Osteocyte (in vitro differentiated cells): Measurements from ENCODE around the gene BLOC1S1. TPM values are rescaled to one million over a fixed set of nuclear protein-coding genes. Genes with fewer than 3 reads are reported as not detected.

Experiments
- DNase-seq: peaks from one replicate; pipeline ENCODE4 v3.0.0; 2021; ENCODE audit warnings: mixed read lengths; ENCODE audit not compliant: unreplicated experiment; ENCODE audit errors: extremely low spot score
- H3K27ac Mint-ChIP-seq: one replicate; pipeline ENCODE4 v1.8.0; 2021; ENCODE audit warnings: mild to moderate bottlenecking, mixed read lengths; ENCODE audit not compliant: unreplicated experiment
- H3K27me3 Mint-ChIP-seq: one replicate; pipeline ENCODE4 v1.8.0; 2021; ENCODE audit warnings: mixed read lengths; ENCODE audit not compliant: unreplicated experiment
- H3K36me3 Mint-ChIP-seq: one replicate; pipeline ENCODE4 v1.8.0; 2021; ENCODE audit warnings: mixed read lengths; ENCODE audit not compliant: unreplicated experiment
- H3K4me1 Mint-ChIP-seq: one replicate; pipeline ENCODE4 v1.8.0; 2021; ENCODE audit warnings: mixed read lengths; ENCODE audit not compliant: unreplicated experiment
- H3K4me3 Mint-ChIP-seq: one replicate; pipeline ENCODE4 v1.8.0; 2021; ENCODE audit warnings: mild to moderate bottlenecking, moderate library complexity, mixed read lengths; ENCODE audit not compliant: unreplicated experiment
- H3K9me3 Mint-ChIP-seq: one replicate; pipeline ENCODE4 v1.8.0; 2021; ENCODE audit warnings: mixed read lengths; ENCODE audit not compliant: unreplicated experiment
- total RNA-seq: library from RNA; stranded (reverse); gene quantifications from 2 replicates; pipeline ENCODE4 v1.2.1, GENCODE V29; 2021
- TF ChIP-seq, protein P1 (sequence below): fragments of 200-600 bp; sonication (generic); IDR thresholded peaks from 2 replicates; pipeline ENCODE4 v1.5.0; 2021; ENCODE audit warnings: antibody characterized with exemption, mild to moderate bottlenecking, moderate library complexity

Gene BLOC1S1
- total RNA-seq, 1 donor from 2014 or later, result 103 TPM

DNA sequence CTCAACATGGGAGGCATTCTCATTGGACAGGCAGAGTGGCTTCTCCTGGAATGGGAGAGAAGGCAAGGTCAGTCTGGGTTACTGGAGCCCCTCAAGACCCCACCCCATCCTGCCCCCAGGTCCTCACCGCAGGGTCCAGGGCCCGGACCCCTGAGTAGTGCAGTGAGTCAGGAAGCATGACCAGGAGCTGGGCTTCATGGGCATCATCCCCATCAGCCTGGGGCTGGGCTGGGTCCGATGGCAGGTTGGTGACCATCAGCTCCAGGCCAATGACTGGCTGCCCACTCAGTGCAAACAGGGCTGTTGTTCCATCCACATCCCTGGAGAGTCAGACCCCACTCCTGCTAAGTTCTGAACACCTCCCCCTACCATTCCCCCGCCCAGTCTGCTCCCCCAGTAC is 21.2 kb upstream of the BLOC1S1 start:
- Mint-ChIP-seq H3K27me3 (no peaks in the 10 kb centered on the region), H3K36me3 (no peaks in the 10 kb centered on the region), H3K4me1 (no peaks in the 10 kb centered on the region), H3K9me3 (no peaks in the 10 kb centered on the region), H3K4me3 (no peak overlapping the region), H3K27ac (no peak overlapping the region)
- no peak for DNase-seq
- TF ChIP-seq, protein P1, sequence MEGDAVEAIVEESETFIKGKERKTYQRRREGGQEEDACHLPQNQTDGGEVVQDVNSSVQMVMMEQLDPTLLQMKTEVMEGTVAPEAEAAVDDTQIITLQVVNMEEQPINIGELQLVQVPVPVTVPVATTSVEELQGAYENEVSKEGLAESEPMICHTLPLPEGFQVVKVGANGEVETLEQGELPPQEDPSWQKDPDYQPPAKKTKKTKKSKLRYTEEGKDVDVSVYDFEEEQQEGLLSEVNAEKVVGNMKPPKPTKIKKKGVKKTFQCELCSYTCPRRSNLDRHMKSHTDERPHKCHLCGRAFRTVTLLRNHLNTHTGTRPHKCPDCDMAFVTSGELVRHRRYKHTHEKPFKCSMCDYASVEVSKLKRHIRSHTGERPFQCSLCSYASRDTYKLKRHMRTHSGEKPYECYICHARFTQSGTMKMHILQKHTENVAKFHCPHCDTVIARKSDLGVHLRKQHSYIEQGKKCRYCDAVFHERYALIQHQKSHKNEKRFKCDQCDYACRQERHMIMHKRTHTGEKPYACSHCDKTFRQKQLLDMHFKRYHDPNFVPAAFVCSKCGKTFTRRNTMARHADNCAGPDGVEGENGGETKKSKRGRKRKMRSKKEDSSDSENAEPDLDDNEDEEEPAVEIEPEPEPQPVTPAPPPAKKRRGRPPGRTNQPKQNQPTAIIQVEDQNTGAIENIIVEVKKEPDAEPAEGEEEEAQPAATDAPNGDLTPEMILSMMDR, result no peak

DNA sequence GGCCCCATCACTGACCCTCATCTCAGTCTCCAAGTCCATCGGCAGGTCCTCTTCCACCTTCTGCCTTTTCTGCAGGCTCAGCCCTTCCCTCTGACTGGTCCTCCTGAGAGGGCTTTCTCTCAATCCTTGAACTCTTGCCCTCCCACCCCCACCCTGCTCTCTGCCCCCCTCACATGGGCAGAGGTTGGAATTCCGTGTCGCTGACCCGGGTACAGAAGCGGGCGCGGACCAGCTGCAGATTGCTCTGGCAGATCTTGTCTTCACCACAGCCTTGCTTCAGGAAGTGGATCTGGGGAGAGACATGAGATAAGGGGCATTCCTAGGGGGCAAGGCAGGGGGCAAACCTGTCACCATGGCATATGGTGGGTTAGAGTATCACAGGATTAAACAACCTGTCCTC is 20.5 kb upstream of the BLOC1S1 start:
- Mint-ChIP-seq H3K27me3 (no peaks in the 10 kb centered on the region), H3K4me3 (no peak overlapping the region), H3K36me3 (no peaks in the 10 kb centered on the region), H3K27ac (no peak overlapping the region), H3K9me3 (no peaks in the 10 kb centered on the region), H3K4me1 (no peaks in the 10 kb centered on the region)
- TF ChIP-seq, protein P1, result no peak
- no peak for DNase-seq

DNA sequence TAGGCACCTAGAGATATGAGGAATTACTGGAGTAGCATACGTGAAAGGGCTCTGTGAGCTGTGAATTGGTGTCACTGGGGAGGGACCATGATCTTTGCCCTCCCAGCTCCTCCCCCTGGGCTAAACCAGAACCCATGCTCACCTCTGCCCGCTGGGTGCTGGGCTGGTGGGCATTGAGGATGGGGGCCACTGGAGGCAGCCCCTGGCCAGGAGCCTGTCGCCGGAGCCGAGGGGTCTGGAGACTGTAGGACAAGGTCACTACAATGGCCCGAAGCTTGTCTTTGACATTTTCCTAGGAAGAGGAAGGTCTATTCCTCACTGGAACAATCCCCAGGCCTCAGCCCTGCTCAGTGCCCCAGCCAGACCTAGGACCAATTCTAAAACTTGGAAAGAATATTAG is 19.7 kb upstream of the BLOC1S1 start:
- DNase-seq, result no peak
- no peak overlapping the region for H3K4me3 Mint-ChIP-seq
- H3K36me3 Mint-ChIP-seq, result no peaks in the 10 kb centered on the region
- TF ChIP-seq, protein P1, result no peak
- no peaks in the 10 kb centered on the region for H3K9me3 Mint-ChIP-seq
- no peak overlapping the region for H3K27ac Mint-ChIP-seq
- H3K27me3 Mint-ChIP-seq, result no peaks in the 10 kb centered on the region
- H3K4me1 Mint-ChIP-seq, result no peaks in the 10 kb centered on the region

DNA sequence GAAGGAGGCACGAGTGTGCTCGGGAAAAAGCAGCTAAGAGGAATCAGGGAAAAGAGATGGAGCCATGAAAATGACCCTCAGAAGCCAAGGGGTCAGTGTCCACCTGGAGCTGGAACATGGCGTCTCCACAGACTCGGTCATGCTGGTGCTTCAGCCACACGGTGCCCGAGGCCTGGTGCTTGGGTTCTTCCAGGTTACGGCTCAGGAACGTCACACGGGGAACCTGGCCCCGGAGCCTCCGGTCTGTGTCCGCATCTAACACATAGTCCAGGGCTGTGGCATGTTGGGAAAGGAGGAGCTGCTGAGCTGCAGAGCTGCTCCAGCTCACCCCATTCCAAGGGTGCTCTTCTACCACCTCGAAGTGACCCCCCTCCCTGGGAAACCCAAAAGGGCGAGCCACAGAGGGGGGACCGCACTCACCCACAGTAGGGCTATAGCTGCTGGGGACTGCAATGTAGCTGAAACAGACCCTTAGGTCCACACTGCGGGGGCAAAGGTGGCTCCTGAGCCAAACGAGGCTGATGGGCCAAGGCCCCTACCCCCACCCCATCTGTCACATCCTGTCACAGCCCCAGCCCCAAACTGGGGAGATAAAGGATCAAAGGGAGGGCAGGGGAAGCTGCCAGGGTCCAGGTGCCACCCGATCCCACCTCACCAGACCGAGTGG is 18.9 kb upstream of the BLOC1S1 start:
- H3K9me3 Mint-ChIP-seq, result no peaks in the 10 kb centered on the region
- no peaks in the 10 kb centered on the region for H3K4me1 Mint-ChIP-seq
- TF ChIP-seq, protein P1, result no peak
- H3K27me3 Mint-ChIP-seq, result no peaks in the 10 kb centered on the region
- H3K27ac Mint-ChIP-seq, result no peak overlapping the region
- no peaks in the 10 kb centered on the region for H3K36me3 Mint-ChIP-seq
- DNase-seq, result no peak
- no peak overlapping the region for H3K4me3 Mint-ChIP-seq

DNA sequence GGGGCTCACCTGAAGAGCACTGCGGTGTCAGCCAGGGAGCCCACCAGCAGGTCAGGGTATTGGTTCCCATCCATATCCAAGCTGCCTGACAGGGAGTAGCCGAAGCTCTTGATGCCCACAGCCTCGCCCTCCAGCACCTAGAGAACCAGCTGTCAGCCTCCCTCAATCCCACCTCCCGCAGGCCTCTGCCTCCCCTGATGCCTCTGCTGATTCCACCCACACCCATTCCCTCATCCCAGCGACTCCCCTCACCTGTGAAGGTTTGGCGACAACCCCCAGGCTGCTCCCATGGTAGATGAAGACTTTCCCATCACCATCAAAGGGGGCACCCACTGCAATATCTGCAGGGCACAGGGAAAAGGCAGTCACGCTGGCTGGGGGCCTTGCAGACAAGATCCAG is 18.2 kb upstream of the BLOC1S1 start:
- no peak for DNase-seq
- Mint-ChIP-seq H3K27ac (no peak overlapping the region), H3K4me3 (no peak overlapping the region), H3K9me3 (no peaks in the 10 kb centered on the region), H3K36me3 (no peaks in the 10 kb centered on the region), H3K4me1 (no peaks in the 10 kb centered on the region), H3K27me3 (no peaks in the 10 kb centered on the region)
- TF ChIP-seq, protein P1, result no peak
